HG03432 (cell line): ENCODE measurements around the gene CCL25.

Experiments
- ATAC-seq: cut with Tn5 transposase; IDR thresholded peaks from one replicate; pipeline ENCODE4 v1.9.1; 2021; ENCODE audit warnings: mild to moderate bottlenecking, moderate library complexity; ENCODE audit not compliant: unreplicated experiment

Gene CCL25

GRCh38 chr19:8109455-8109854 is 56.9 kb downstream of the CCL25 start:
- ATAC-seq, result no peak

- no peak for ATAC-seq
Observed at GRCh38 chr19:8109890-8110662, 57.5 kb downstream of the CCL25 start.

GRCh38 chr19:8110931-8111330 is 58.4 kb downstream of the CCL25 start:
- ATAC-seq, result no peak

DNA sequence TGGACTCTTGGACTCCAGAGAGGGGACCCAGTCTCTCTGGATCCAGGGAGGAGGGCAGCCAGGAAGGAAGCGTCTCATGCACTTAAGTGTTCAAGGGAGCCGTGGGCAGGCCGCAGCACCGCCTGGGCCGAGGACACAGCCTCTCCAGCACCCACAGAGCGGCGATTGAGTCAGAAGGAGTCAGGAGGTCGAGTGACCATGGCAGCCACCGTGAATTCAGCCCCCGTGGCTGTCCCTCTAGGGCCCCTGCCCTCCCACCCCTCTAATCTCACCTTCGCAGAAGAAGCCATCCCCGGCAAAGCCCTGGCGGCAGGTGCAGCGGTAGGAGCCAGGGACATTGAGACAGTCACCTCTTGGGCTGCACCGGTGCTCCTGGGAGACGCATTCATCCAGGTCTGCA is 58.8 kb downstream of the CCL25 start:
- ATAC-seq, result no peak
